Sigmoid colon (tissue), 7 donors: ENCODE measurements around the gene SDE2. TPM values are rescaled to one million over a fixed set of nuclear protein-coding genes. Genes with fewer than 3 reads are reported as not detected.
"Not testable (repeated sequence)": the region's sequence is repeated elsewhere in the genome, so short reads cannot be mapped to it uniquely, and the experiment has no call there.

Experiments
- DNase-seq: peaks from one replicate; pipeline ENCODE4 v3.0.0-alpha.2; 2019
- H3K27ac ChIP-seq, 4 donors: fragments of 200-600 bp; sonication (generic); one replicate each; pipeline ENCODE4 v1.5.1; 2016 to 2019; ENCODE audit warnings: mild to moderate bottlenecking in 1 of 4
- H3K27me3 ChIP-seq, 3 donors: fragments of 200-600 bp; sonication (generic); one replicate each; pipeline ENCODE4 v1.5.1; 2019; ENCODE audit warnings: mild to moderate bottlenecking in 1 of 3
- H3K36me3 ChIP-seq, 4 donors: fragments of 200-600 bp; sonication (generic); one replicate each; pipeline ENCODE4 v1.5.1; 2016 to 2019
- H3K4me1 ChIP-seq, 4 donors: fragments of 200-600 bp; sonication (generic); one replicate each; pipeline ENCODE4 v1.5.1; 2017 to 2019
- H3K4me3 ChIP-seq, 4 donors: fragments of 200-600 bp; sonication (generic); one replicate each; pipeline ENCODE4 v1.5.1; 2017 to 2019; ENCODE audit warnings: mild to moderate bottlenecking in 2 of 4, moderate library complexity in 1 of 4
- H3K9me3 ChIP-seq, 4 donors: fragments of 200-600 bp in 3 of 4; sonication (generic) in 3 of 4; one replicate each; pipeline versions ENCODE4 v1.5.1 to v1.6.1; 2013 to 2019
- CTCF ChIP-seq, 4 experiments: fragments of 450-650 bp in 3 of 4; fragments of 200-600 bp in 1 of 4; IDR thresholded peaks; one replicate each; pipeline ENCODE4 v1.5.1; 2016 to 2019; ENCODE audit warnings: antibody characterized with exemption in 4 of 4, mild to moderate bottlenecking in 3 of 4, moderate library complexity in 2 of 4
- EP300 ChIP-seq, 4 donors: sonication (generic); formaldehyde crosslinking; IDR thresholded peaks; one replicate each; pipeline ENCODE4 v1.6.1; 2017; ENCODE audit warnings: antibody characterized with exemption in 4 of 4
- POLR2A ChIP-seq, 2 donors: fragments of 450-650 bp; IDR thresholded peaks; one replicate each; pipeline ENCODE4 v1.6.1; 2016; ENCODE audit warnings: antibody characterized with exemption in 2 of 2, mild to moderate bottlenecking in 2 of 2, moderate library complexity in 2 of 2
- POLR2AphosphoS5 ChIP-seq, 4 donors: sonication (generic); formaldehyde crosslinking; IDR thresholded peaks; one replicate each; pipeline ENCODE4 v1.6.1; 2017; ENCODE audit warnings: antibody characterized with exemption in 4 of 4
- WGBS, 2 donors: extraction: QIAGEN DNeasy Blood & Tissue Kit; methylation state at CpG; one replicate each; pipeline ENCODE4 v1.1.7; 2013; 5-methylcytosine and 5-hydroxymethylcytosine counted together
- intact Hi-C: fragments of 100-400 bp; cut with DNase I; formaldehyde crosslinking; loops from one replicate; pipeline ENCODE4 v1.15.1; 2023
- polyA plus RNA-seq, 3 donors: library from polyadenylated mRNA; stranded (reverse); fragments of 200-250 nt; gene quantifications; one replicate each; pipeline ENCODE4 v1.2.3, GENCODE V29; 2013
- total RNA-seq, 4 donors: library from RNA; depleted of rRNA; stranded (reverse); fragments of >200 nt; gene quantifications; one replicate each; pipeline ENCODE4 v1.1.0, GENCODE V29; 2016
- donor health status: healthy with polysubstance abuse.
- donor health status: Bipolar disorder and iron deficiency.
- donor health status: healthy.

Gene SDE2
- total and polyA plus RNA-seq, 7 donors: 9.0 to 21.9 (median 12.7) TPM

- intact Hi-C loops: loop anchor here (5.0 kb wide), 4 partner anchors 57 to 662 kb away; partner anchors contain the start of genes PYCR2, SRP9 and TMEM63A
- no peaks in the 10 kb centered on the region for H3K9me3 ChIP-seq
- DNase-seq: no peak
- 66 to 86% methylated on average over 1 of the region's 1 CpG for WGBS, 2 donors
- no peak overlapping the region for H3K4me3 ChIP-seq
- TF ChIP-seq CTCF (IDR thresholded peaks at IDR 0.05) (no peak), POLR2A (IDR thresholded peaks at IDR 0.05) (no peak), EP300 (IDR thresholded peaks at IDR 0.05) (no peak), POLR2AphosphoS5 (IDR thresholded peaks at IDR 0.05) (no peak)
- H3K36me3 ChIP-seq: peaks cover 8 to 59% (median 20%) of the 10 kb centered on the region in 4 donors
- no peaks in the 10 kb centered on the region for H3K27me3 ChIP-seq
- H3K4me1 ChIP-seq: peaks cover 0 to 7% (median 4%) of the 10 kb centered on the region in 4 donors
- H3K27ac ChIP-seq: no peak overlapping the region
Measured at GRCh38 chr1:225979421-225979820, 19.7 kb downstream of the SDE2 start.

GRCh38 chr1:225977937-225978748, 21.0 kb downstream of the SDE2 start:
- Histone ChIP-seq H3K27me3 (no peaks in the 10 kb centered on the region), H3K27ac (no peak overlapping the region), H3K36me3 (peaks cover 7 to 48% (median 14%) of the 10 kb centered on the region in 4 donors), H3K9me3 (no peaks in the 10 kb centered on the region), H3K4me3 (no peak overlapping the region), H3K4me1 (peaks cover 0 to 7% (median 4%) of the 10 kb centered on the region in 4 donors)
- intact Hi-C loops: loop anchor here (5.0 kb wide), 4 partner anchors 56 to 661 kb away; partner anchors contain the start of genes PYCR2, SRP9 and TMEM63A
- 64 to 70% methylated on average over 15 of the region's 15 CpGs for WGBS, 2 donors
- peak; percentile 37 for DNase-seq
- TF ChIP-seq POLR2AphosphoS5 (IDR thresholded peaks at IDR 0.05) (no peak), CTCF (IDR thresholded peaks at IDR 0.05) (no peak), POLR2A (IDR thresholded peaks at IDR 0.05) (no peak), EP300 (IDR thresholded peaks at IDR 0.05) (no peak)

DNA sequence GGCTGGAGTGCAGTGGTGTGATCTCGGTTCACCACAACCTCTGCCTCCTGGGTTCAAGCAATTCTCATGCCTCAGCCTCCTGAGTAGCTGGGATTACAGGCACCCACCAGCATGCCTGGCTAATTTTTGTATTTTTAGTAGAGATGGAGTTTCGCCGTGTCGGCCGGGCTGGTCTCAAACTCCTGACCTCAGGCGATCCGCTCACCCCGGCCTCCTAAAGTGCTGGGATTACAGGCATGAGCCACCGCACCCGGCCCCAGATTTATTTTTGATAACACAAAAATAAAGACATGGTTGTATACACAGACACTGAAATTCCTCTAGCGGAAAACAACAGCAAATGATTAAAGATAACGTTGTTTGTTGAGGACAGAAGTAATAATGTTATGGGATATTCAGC, 24.0 kb downstream of the SDE2 start:
- H3K4me3 ChIP-seq, H3K27ac ChIP-seq, H3K27me3 ChIP-seq, H3K4me1 ChIP-seq, H3K9me3 ChIP-seq: not testable (repeated sequence)
- 89 to 96% methylated on average over 12 of the region's 12 CpGs for WGBS, 2 donors
- H3K36me3 ChIP-seq: peaks cover 0 to 18% (median under 1%) of the 10 kb centered on the region in 4 donors
- intact Hi-C loops: loop anchor here (2.0 to 5.0 kb wide), 5 partner anchors 53 to 658 kb away; partner anchors contain the start of genes PYCR2, SRP9 and TMEM63A
- DNase-seq: peak; percentile 32

DNA sequence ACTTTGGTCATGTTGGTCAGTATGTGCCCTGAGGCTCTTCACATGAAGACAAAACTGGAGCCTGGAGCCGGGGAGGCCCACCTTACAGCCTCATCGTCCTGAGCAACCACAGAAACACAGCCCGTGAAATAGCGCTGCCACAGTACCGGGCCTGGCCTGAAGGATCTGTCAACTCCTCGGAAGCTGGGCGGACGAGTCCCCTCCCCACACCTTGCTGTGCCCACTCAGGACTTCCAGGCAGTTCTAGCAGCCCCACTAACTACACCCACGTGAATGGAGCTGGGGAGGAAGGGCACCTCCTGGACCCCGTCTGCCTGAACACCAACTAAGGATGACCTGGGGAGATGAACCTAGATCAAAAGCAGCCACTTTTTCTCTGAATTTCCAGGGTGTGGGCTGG, 24.7 kb downstream of the SDE2 start:
- TF ChIP-seq POLR2A (IDR thresholded peaks at IDR 0.05) (no peak), POLR2AphosphoS5 (IDR thresholded peaks at IDR 0.05) (no peak), EP300 (IDR thresholded peaks at IDR 0.05) (no peak), CTCF (IDR thresholded peaks at IDR 0.05) (no peak)
- WGBS, 2 donors: 84 to 92% methylated on average over 10 of the region's 10 CpGs
- H3K9me3 ChIP-seq: no peaks in the 10 kb centered on the region
- H3K4me1 ChIP-seq: peaks cover 0 to 7% (median 4%) of the 10 kb centered on the region in 4 donors
- no peak overlapping the region for H3K4me3 ChIP-seq
- no peak overlapping the region for H3K27ac ChIP-seq
- peak; percentile 46 for DNase-seq
- intact Hi-C loops: loop anchor here (2.0 kb wide), 1 partner anchor 500 kb away; no protein-coding TSS in a partner anchor
- H3K36me3 ChIP-seq: peaks cover 0 to 11% (median 0%) of the 10 kb centered on the region in 4 donors
- no peaks in the 10 kb centered on the region for H3K27me3 ChIP-seq

- no peak for TF ChIP-seq POLR2AphosphoS5 (IDR thresholded peaks at IDR 0.05)
- no peak for TF ChIP-seq EP300 (IDR thresholded peaks at IDR 0.05)
- TF ChIP-seq POLR2A (IDR thresholded peaks at IDR 0.05): no peak
- TF ChIP-seq CTCF (IDR thresholded peaks at IDR 0.05): no peak
- Histone ChIP-seq H3K27ac (no peak overlapping the region), H3K36me3 (peaks cover 0 to 8% (median 0%) of the 10 kb centered on the region in 4 donors), H3K4me3 (no peak overlapping the region), H3K9me3 (no peaks in the 10 kb centered on the region), H3K27me3 (no peaks in the 10 kb centered on the region), H3K4me1 (peaks cover 0 to 7% (median 4%) of the 10 kb centered on the region in 4 donors)
- 13 to 61% methylated on average over 5 of the region's 5 CpGs for WGBS, 2 donors
- intact Hi-C loops: no loop called here
- DNase-seq: peak; percentile 11
Measured at GRCh38 chr1:225973158-225973557, 26.0 kb downstream of the SDE2 start.
